ENCODE results near the gene FAM98C. TPM values are rescaled to one million over a fixed set of nuclear protein-coding genes. Genes with fewer than 3 reads are reported as not detected.

Gene FAM98C
- total RNA-seq, 6 experiments from 2014 or later = 7.6 to 19.8 (median 9.8) TPM

GRCh38 chr19:38377052-38377451, 25.8 kb upstream of the FAM98C start:
- H3K4me1 ChIP-seq = peaks cover 0 to 8% (median 3%) of the 10 kb centered on the region in 4 donors
- DNase-seq (no peak), ATAC-seq (no peak)
- TF ChIP-seq POLR2A (IDR thresholded peaks at IDR 0.05) = no peak
- no peak for TF ChIP-seq CTCF (IDR thresholded peaks at IDR 0.05)
- 86% methylated on average over 4 of the region's 4 CpGs for WGBS (ENCODE audit: insufficient coverage, low coverage, low lambda C conversion rate, missing lambda C conversion rate)
- H3K9me3 ChIP-seq = no peaks in the 10 kb centered on the region
- H3K27me3 ChIP-seq = no peaks in the 10 kb centered on the region
- H3K27ac ChIP-seq = no peak overlapping the region
- H3K36me3 ChIP-seq = peaks cover 0 to 30% (median 16%) of the 10 kb centered on the region in 4 donors
- intact Hi-C loops (cut with DNase I) = no loop called here
- no peak overlapping the region for H3K4me3 ChIP-seq

GRCh38 chr19:38378866-38379265, 24.0 kb upstream of the FAM98C start:
- peaks cover 0 to 8% (median 3%) of the 10 kb centered on the region in 4 donors for H3K4me1 ChIP-seq
- no peaks in the 10 kb centered on the region for H3K9me3 ChIP-seq

GRCh38 chr19:38381138-38381537, 21.8 kb upstream of the FAM98C start:
- 72% methylated on average over 2 of the region's 9 CpGs for WGBS (ENCODE audit: insufficient coverage, low coverage, low lambda C conversion rate, missing lambda C conversion rate)
- intact Hi-C loops (cut with DNase I) = no loop called here
- DNase-seq = no peak
- Histone ChIP-seq H3K4me3 (no peak overlapping the region), H3K27ac (no peak overlapping the region), H3K36me3 (peaks cover 0 to 48% (median 21%) of the 10 kb centered on the region in 4 donors), H3K9me3 (no peaks in the 10 kb centered on the region), H3K27me3 (no peaks in the 10 kb centered on the region), H3K4me1 (no peaks in the 10 kb centered on the region)
- no peak for ATAC-seq
- TF ChIP-seq POLR2A (IDR thresholded peaks at IDR 0.05) = no peak
- no peak for TF ChIP-seq CTCF (IDR thresholded peaks at IDR 0.05)

More at GRCh38 chr19:38378866-38379265, 24.0 kb upstream of the FAM98C start:
- Histone ChIP-seq H3K27ac (no peak overlapping the region), H3K4me3 (no peak overlapping the region), H3K27me3 (no peaks in the 10 kb centered on the region), H3K36me3 (peaks cover 0 to 47% (median 21%) of the 10 kb centered on the region in 4 donors)
- WGBS (ENCODE audit: insufficient coverage, low coverage, low lambda C conversion rate, missing lambda C conversion rate) = 97% methylated on average over 9 of the region's 10 CpGs
- TF ChIP-seq CTCF (IDR thresholded peaks at IDR 0.05) (no peak), POLR2A (IDR thresholded peaks at IDR 0.05) (no peak)
- ATAC-seq = no peak
- intact Hi-C loops (cut with DNase I) = no loop called here
- no peak for DNase-seq

DNA sequence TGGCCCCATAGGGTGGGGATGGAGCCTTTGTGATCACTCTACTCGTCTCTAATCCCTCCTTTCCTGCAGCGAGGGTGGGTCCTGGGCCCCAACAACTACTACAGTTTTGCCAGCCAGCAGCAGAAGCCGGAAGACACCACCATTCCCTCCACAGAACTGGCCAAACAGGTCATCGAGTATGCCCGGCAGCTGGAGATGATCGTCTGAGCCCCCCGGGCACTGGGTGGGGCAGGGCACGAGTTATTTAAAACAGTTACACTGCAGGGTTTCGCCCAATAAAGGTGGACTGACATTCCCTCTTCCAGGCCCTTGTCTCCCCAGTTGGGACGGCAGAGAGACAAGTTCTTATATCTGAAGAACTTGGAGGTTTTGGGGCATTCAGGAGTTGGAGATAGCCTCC, 19.7 kb upstream of the FAM98C start:
- 76% methylated on average over 3 of the region's 10 CpGs for WGBS (ENCODE audit: insufficient coverage, low coverage, low lambda C conversion rate, missing lambda C conversion rate)
- peaks cover 0 to 9% (median 0%) of the 10 kb centered on the region in 4 donors for H3K4me1 ChIP-seq
- DNase-seq (no peak), ATAC-seq (no peak)
- H3K27ac ChIP-seq = no peak overlapping the region
- intact Hi-C loops (cut with DNase I) = no loop called here
- TF ChIP-seq POLR2A (IDR thresholded peaks at IDR 0.05) (no peak), CTCF (IDR thresholded peaks at IDR 0.05) (no peak)
- H3K9me3 ChIP-seq = no peaks in the 10 kb centered on the region
- H3K27me3 ChIP-seq = no peaks in the 10 kb centered on the region
- H3K4me3 ChIP-seq = no peak overlapping the region
- H3K36me3 ChIP-seq = peaks cover 0 to 48% (median 21%) of the 10 kb centered on the region in 4 donors

- no peak overlapping the region for H3K27ac ChIP-seq
- WGBS (ENCODE audit: insufficient coverage, low coverage, low lambda C conversion rate, missing lambda C conversion rate) = 100% methylated on average over 1 of the region's 2 CpGs
- H3K9me3 ChIP-seq = no peaks in the 10 kb centered on the region
- no peak for DNase-seq
- H3K4me1 ChIP-seq = peaks cover 0 to 9% (median 0%) of the 10 kb centered on the region in 4 donors
- ATAC-seq = no peak
- no peak overlapping the region for H3K4me3 ChIP-seq
- no peaks in the 10 kb centered on the region for H3K27me3 ChIP-seq
- intact Hi-C loops (cut with DNase I) = no loop called here
- TF ChIP-seq CTCF (IDR thresholded peaks at IDR 0.05) (no peak), POLR2A (IDR thresholded peaks at IDR 0.05) (no peak)
- H3K36me3 ChIP-seq = peaks cover 0 to 45% (median 21%) of the 10 kb centered on the region in 4 donors
Measured at GRCh38 chr19:38383743-38384142, 19.1 kb upstream of the FAM98C start.

All from right lobe of liver (tissue), 6 donors.